HS-27A (cell line): ENCODE data around the gene CAMSAP3.

Experiments
- DNase-seq: peaks from one replicate; pipeline ENCODE4 v3.0.0-alpha.2; 2012; ENCODE audit warnings: low read depth, missing footprints

CAMSAP3 gene

DNA sequence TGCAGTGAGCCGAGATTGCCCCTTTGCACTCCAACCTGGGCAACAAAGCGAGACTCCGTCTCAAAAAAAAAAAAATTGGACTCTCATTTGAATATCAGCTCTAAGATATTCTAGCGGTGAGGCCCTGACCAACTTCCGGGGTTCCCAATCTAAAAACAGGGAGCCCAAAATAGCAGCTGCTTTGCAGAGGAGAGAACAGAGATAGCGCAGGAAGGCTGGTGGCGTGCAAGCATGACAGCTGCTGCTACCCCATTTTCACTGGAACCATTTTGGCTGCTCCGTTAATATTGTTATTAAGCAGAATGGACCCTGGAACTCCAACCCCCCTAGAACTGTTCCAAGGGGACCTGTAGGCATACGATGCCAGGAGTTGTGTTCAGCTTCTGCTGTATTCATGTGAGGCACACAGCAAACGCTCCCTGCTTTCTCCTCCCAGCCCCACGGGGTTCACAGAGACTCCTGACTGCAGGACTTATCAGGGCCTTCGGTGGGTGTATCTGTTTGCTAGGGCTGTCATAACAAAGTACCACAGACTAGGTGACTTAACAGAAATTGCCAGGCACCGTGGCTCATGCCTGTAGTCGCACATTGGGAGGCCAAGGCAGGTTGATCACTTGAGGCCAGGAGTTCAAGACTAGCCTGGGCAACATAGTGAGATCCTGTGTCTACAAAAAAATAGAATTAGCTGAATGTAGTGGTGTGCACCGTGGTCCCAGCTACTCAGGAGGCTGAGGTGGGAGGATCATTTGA lies 52.8 kb downstream of the CAMSAP3 start:
- no peak for DNase-seq

- DNase-seq, result no peak
These were observed 54.5 kb downstream of the CAMSAP3 start for GRCh38 chr19:7650148-7650547.

- DNase-seq, result peak; percentile 34
These were observed 56.5 kb downstream of the CAMSAP3 start for GRCh38 chr19:7652061-7652641.

GRCh38 chr19:7654401-7654800 lies 58.7 kb downstream of the CAMSAP3 start:
- no peak for DNase-seq

GRCh38 chr19:7655581-7655980 lies 59.9 kb downstream of the CAMSAP3 start:
- no peak for DNase-seq

- no peak for DNase-seq
These were observed 61.6 kb downstream of the CAMSAP3 start for GRCh38 chr19:7657131-7657751.

GRCh38 chr19:7658219-7658686 lies 62.6 kb downstream of the CAMSAP3 start:
- DNase-seq, result no peak

DNA sequence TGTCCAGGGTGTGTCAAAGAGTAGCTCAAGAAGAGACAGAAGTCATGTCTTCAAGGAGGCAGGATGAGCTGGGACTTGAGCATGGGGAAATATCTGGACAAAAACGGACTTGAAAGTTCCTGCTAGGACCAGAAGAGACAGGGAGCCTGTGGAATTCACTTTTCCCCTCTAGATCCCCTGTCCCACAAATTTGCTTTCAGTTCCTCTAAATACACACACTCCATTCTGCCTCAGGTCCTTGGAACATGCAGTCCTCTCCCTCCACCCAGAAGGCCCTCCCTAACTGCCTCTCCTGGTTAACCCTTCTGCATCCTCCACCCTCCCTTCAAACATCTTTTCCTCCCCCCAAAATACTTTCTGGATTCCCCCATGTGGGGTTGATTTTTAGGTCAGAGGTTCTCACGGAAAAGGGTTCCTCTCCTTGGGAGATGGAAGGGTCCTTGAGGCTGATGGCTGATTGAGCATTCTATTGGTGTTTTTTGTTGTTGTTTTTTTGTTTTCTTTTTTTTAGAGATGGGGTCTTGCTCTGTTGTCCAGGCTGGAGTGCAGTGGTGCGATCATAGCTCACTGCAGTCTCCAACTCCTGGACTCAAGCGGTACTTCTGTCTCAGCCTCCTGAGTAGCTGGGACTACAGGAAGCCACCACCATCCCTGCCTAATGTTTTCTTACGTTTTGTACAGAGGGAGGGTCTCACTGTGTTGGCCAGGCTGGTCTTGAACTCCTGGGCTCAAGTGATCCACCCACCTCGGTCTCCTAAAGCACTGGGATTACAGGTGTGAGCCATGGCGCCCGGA lies 66.3 kb downstream of the CAMSAP3 start:
- DNase-seq, result no peak

- no peak for DNase-seq
These were observed 67.0 kb downstream of the CAMSAP3 start for GRCh38 chr19:7662657-7663056.

GRCh38 chr19:7663706-7664105 lies 68.0 kb downstream of the CAMSAP3 start:
- DNase-seq, result no peak

GRCh38 chr19:7665076-7665475 lies 69.4 kb downstream of the CAMSAP3 start:
- DNase-seq, result no peak
